GM23338 (cell line): ENCODE data around the gene OR51D1. TPM values are rescaled to one million over a fixed set of nuclear protein-coding genes. Genes with fewer than 3 reads are reported as not detected.

Experiments used
- ATAC-seq: fragments of 200-7000 bp; cut with Tn5 transposase; 3 replicates; pipeline ENCODE4 v1.9.1; 2020
- DNase-seq: peaks from one replicate; pipeline ENCODE4 v3.0.0-alpha.2; 2015; ENCODE audit warnings: low spot score
- H2AFZ ChIP-seq: fragments of 200-600 bp; sonication (generic); 2 replicates; pipeline ENCODE4 v1.8.0; 2016; ENCODE audit warnings: antibody characterized with exemption, mild to moderate bottlenecking, moderate library complexity
- H3F3A ChIP-seq: fragments of 200-600 bp; sonication (generic); replicated peaks from 2 replicates; pipeline ENCODE4 v1.8.0; 2017; ENCODE audit warnings: antibody characterized with exemption, mixed run types, low read depth
- H3K27ac ChIP-seq: fragments of 200-600 bp; sonication (generic); 2 replicates; pipeline ENCODE4 v1.6.1; 2016; ENCODE audit warnings: low read depth
- H3K27me3 ChIP-seq: fragments of 200-600 bp; sonication (generic); 2 replicates; pipeline ENCODE4 v1.8.0; 2016; ENCODE audit warnings: mild to moderate bottlenecking, mixed run types, moderate library complexity; ENCODE audit not compliant: insufficient read depth
- H3K36me3 ChIP-seq: fragments of 200-600 bp; sonication (generic); 2 replicates; pipeline ENCODE4 v1.8.0; 2016; ENCODE audit warnings: mild to moderate bottlenecking; ENCODE audit not compliant: insufficient read depth
- H3K4me1 ChIP-seq: fragments of 200-600 bp; sonication (generic); 2 replicates; pipeline ENCODE4 v1.8.0; 2016; ENCODE audit warnings: mild to moderate bottlenecking, moderate library complexity; ENCODE audit not compliant: insufficient read depth
- H3K4me2 ChIP-seq: fragments of 200-600 bp; sonication (generic); 2 replicates; pipeline ENCODE4 v1.7.1; 2017; ENCODE audit warnings: mixed run types
- H3K4me3 ChIP-seq: fragments of 200-600 bp; sonication (generic); 2 replicates; pipeline ENCODE4 v1.6.1; 2016; ENCODE audit warnings: mixed run types
- H3K79me2 ChIP-seq: fragments of 200-600 bp; sonication (generic); replicated peaks from 2 replicates; pipeline ENCODE4 v1.8.0; 2017; ENCODE audit warnings: mild to moderate bottlenecking; ENCODE audit not compliant: insufficient read depth
- H3K9me2 ChIP-seq: fragments of 200-600 bp; sonication (generic); 2 replicates; pipeline ENCODE4 v1.8.0; 2017; ENCODE audit not compliant: insufficient read depth
- H4K20me1 ChIP-seq: fragments of 200-600 bp; sonication (generic); replicated peaks from 2 replicates; pipeline ENCODE4 v1.8.0; 2017; ENCODE audit warnings: mild to moderate bottlenecking; ENCODE audit not compliant: insufficient read depth
- H3K27ac Mint-ChIP-seq: 2 replicates; pipeline ENCODE4 v1.8.0; 2020; ENCODE audit warnings: inconsistent platforms, mild to moderate bottlenecking, moderate library complexity, mixed read lengths
- H3K27me3 Mint-ChIP-seq: 3 replicates; pipeline ENCODE4 v1.8.0; 2022; ENCODE audit warnings: low read depth, mild to moderate bottlenecking, moderate library complexity, mixed read lengths, inconsistent platforms; ENCODE audit not compliant: insufficient read depth, poor library complexity
- H3K36me3 Mint-ChIP-seq: 3 replicates; pipeline ENCODE4 v1.8.0; 2021; ENCODE audit warnings: low read depth, mild to moderate bottlenecking, inconsistent platforms, moderate library complexity, mixed read lengths
- H3K4me1 Mint-ChIP-seq: 3 replicates; pipeline ENCODE4 v1.8.0; 2020; ENCODE audit warnings: mild to moderate bottlenecking, inconsistent platforms, mixed read lengths
- H3K4me3 Mint-ChIP-seq: 3 replicates; pipeline ENCODE4 v1.8.0; 2021; ENCODE audit warnings: moderate library complexity, mild to moderate bottlenecking, inconsistent platforms, mixed read lengths
- H3K9me3 Mint-ChIP-seq: 3 replicates; pipeline ENCODE4 v1.8.0; 2020; ENCODE audit warnings: moderate library complexity, mild to moderate bottlenecking, inconsistent platforms, mixed read lengths
- CREB1 ChIP-seq: fragments of 250-450 bp; sonication (Bioruptor Pico); IDR thresholded peaks from 2 replicates; pipeline ENCODE4 v1.5.0; 2020; ENCODE audit warnings: low read depth, mild to moderate bottlenecking, moderate library complexity
- ETS1 ChIP-seq: IDR thresholded peaks from 2 replicates; pipeline ENCODE4 v1.6.1; 2016; ENCODE audit warnings: antibody characterized with exemption
- EZH2phosphoT487 ChIP-seq: fragments of 200-600 bp; sonication (generic); IDR thresholded peaks from one replicate; pipeline ENCODE4 v1.8.1; 2018; ENCODE audit warnings: antibody characterized with exemption; ENCODE audit not compliant: unreplicated experiment
- JUNB ChIP-seq: IDR thresholded peaks from one replicate; pipeline ENCODE4 v1.6.1; 2016; ENCODE audit warnings: antibody characterized with exemption; ENCODE audit not compliant: unreplicated experiment
- NANOG ChIP-seq: IDR thresholded peaks from 2 replicates; pipeline ENCODE4 v1.6.1; 2016; ENCODE audit warnings: antibody characterized with exemption, borderline replicate concordance
- POLR2AphosphoS5 ChIP-seq: IDR thresholded peaks from 2 replicates; pipeline ENCODE4 v1.6.1; 2016; ENCODE audit warnings: antibody characterized with exemption, low read depth
- REST ChIP-seq: IDR thresholded peaks from one replicate; pipeline ENCODE4 v1.6.1; 2018; ENCODE audit warnings: antibody characterized with exemption; ENCODE audit not compliant: unreplicated experiment
- STAT1 ChIP-seq: IDR thresholded peaks from one replicate; pipeline ENCODE4 v1.6.1; 2016; ENCODE audit warnings: antibody characterized with exemption; ENCODE audit not compliant: unreplicated experiment
- ZNF114 ChIP-seq: fragments of 250-450 bp; sonication (Bioruptor Pico); IDR thresholded peaks from 2 replicates; pipeline ENCODE4 v1.5.0; 2020; ENCODE audit warnings: mild to moderate bottlenecking, moderate library complexity
- ZNF331 ChIP-seq: fragments of 250-450 bp; sonication (Bioruptor Pico); IDR thresholded peaks from 2 replicates; pipeline ENCODE4 v1.5.0; 2020; ENCODE audit warnings: low read depth, mild to moderate bottlenecking, moderate library complexity
- polyA plus RNA-seq: library from polyadenylated mRNA; unstranded; fragments of >200 nt; fragmentation: Nextera tagmentation; extraction: Ambion mirVana; gene quantifications from 2 replicates; pipeline ENCODE4 v1.2.1, GENCODE V29; 2016
- total RNA-seq: library from RNA; depleted of rRNA; stranded (reverse); fragments of >200 nt; shearing (Covaris generic); gene quantifications from 2 replicates; pipeline ENCODE4 v1.2.3, GENCODE V29; 2014
- TF ChIP-seq, protein P1 (sequence below), 2 experiments: fragments of 200-600 bp in 1 of 2; sonication (generic) in 1 of 2; conservative IDR thresholded peaks; 2 replicates each; pipeline versions ENCODE4 v1.5.1 to v1.6.1; 2016 to 2017; ENCODE audit warnings: antibody characterized with exemption in 2 of 2, low read depth in 2 of 2, mild to moderate bottlenecking in 2 of 2, moderate library complexity in 1 of 2
- TF ChIP-seq, protein P2 (sequence below): fragments of 250-450 bp; sonication (Bioruptor Pico); IDR thresholded peaks from 2 replicates; pipeline ENCODE4 v1.5.0; 2020; ENCODE audit warnings: mild to moderate bottlenecking, moderate library complexity

Gene OR51D1
- total and polyA plus RNA-seq, 2 experiments from 2014 or later = not detected

GRCh38 chr11:4664786-4665185, 27.5 kb downstream of the OR51D1 start:
- no peak for DNase-seq
- Mint-ChIP-seq H3K27ac (no peak overlapping the region), H3K9me3 (no peaks in the 10 kb centered on the region; the same call in 2 of the 3 replicates), H3K4me1 (peaks cover 4% of the 10 kb centered on the region; the same call in 1 of the 3 replicates), H3K27me3 (peaks cover 6% of the 10 kb centered on the region), H3K4me3 (no peak overlapping the region), H3K36me3 (no peaks in the 10 kb centered on the region; the same call in 2 of the 3 replicates)
- Histone ChIP-seq H4K20me1 (no peaks in the 10 kb centered on the region), H3K79me2 (no peaks in the 10 kb centered on the region), H3K27ac (no peak overlapping the region), H3K36me3 (no peaks in the 10 kb centered on the region), H2AFZ (no peak overlapping the region), H3F3A (no peaks in the 10 kb centered on the region), H3K4me2 (no peak overlapping the region), H3K9me2 (peaks cover 9% of the 10 kb centered on the region; the same call in 1 of the 2 replicates), H3K4me1 (no peaks in the 10 kb centered on the region), H3K27me3 (no peaks in the 10 kb centered on the region), H3K4me3 (no peak overlapping the region)
- ATAC-seq = no peak
- TF ChIP-seq, protein P1, sequence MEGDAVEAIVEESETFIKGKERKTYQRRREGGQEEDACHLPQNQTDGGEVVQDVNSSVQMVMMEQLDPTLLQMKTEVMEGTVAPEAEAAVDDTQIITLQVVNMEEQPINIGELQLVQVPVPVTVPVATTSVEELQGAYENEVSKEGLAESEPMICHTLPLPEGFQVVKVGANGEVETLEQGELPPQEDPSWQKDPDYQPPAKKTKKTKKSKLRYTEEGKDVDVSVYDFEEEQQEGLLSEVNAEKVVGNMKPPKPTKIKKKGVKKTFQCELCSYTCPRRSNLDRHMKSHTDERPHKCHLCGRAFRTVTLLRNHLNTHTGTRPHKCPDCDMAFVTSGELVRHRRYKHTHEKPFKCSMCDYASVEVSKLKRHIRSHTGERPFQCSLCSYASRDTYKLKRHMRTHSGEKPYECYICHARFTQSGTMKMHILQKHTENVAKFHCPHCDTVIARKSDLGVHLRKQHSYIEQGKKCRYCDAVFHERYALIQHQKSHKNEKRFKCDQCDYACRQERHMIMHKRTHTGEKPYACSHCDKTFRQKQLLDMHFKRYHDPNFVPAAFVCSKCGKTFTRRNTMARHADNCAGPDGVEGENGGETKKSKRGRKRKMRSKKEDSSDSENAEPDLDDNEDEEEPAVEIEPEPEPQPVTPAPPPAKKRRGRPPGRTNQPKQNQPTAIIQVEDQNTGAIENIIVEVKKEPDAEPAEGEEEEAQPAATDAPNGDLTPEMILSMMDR (conservative IDR thresholded peaks at IDR 0.05; ENCODE audit: low read depth in 2 of 2) = no peak
- TF ChIP-seq, protein P2, sequence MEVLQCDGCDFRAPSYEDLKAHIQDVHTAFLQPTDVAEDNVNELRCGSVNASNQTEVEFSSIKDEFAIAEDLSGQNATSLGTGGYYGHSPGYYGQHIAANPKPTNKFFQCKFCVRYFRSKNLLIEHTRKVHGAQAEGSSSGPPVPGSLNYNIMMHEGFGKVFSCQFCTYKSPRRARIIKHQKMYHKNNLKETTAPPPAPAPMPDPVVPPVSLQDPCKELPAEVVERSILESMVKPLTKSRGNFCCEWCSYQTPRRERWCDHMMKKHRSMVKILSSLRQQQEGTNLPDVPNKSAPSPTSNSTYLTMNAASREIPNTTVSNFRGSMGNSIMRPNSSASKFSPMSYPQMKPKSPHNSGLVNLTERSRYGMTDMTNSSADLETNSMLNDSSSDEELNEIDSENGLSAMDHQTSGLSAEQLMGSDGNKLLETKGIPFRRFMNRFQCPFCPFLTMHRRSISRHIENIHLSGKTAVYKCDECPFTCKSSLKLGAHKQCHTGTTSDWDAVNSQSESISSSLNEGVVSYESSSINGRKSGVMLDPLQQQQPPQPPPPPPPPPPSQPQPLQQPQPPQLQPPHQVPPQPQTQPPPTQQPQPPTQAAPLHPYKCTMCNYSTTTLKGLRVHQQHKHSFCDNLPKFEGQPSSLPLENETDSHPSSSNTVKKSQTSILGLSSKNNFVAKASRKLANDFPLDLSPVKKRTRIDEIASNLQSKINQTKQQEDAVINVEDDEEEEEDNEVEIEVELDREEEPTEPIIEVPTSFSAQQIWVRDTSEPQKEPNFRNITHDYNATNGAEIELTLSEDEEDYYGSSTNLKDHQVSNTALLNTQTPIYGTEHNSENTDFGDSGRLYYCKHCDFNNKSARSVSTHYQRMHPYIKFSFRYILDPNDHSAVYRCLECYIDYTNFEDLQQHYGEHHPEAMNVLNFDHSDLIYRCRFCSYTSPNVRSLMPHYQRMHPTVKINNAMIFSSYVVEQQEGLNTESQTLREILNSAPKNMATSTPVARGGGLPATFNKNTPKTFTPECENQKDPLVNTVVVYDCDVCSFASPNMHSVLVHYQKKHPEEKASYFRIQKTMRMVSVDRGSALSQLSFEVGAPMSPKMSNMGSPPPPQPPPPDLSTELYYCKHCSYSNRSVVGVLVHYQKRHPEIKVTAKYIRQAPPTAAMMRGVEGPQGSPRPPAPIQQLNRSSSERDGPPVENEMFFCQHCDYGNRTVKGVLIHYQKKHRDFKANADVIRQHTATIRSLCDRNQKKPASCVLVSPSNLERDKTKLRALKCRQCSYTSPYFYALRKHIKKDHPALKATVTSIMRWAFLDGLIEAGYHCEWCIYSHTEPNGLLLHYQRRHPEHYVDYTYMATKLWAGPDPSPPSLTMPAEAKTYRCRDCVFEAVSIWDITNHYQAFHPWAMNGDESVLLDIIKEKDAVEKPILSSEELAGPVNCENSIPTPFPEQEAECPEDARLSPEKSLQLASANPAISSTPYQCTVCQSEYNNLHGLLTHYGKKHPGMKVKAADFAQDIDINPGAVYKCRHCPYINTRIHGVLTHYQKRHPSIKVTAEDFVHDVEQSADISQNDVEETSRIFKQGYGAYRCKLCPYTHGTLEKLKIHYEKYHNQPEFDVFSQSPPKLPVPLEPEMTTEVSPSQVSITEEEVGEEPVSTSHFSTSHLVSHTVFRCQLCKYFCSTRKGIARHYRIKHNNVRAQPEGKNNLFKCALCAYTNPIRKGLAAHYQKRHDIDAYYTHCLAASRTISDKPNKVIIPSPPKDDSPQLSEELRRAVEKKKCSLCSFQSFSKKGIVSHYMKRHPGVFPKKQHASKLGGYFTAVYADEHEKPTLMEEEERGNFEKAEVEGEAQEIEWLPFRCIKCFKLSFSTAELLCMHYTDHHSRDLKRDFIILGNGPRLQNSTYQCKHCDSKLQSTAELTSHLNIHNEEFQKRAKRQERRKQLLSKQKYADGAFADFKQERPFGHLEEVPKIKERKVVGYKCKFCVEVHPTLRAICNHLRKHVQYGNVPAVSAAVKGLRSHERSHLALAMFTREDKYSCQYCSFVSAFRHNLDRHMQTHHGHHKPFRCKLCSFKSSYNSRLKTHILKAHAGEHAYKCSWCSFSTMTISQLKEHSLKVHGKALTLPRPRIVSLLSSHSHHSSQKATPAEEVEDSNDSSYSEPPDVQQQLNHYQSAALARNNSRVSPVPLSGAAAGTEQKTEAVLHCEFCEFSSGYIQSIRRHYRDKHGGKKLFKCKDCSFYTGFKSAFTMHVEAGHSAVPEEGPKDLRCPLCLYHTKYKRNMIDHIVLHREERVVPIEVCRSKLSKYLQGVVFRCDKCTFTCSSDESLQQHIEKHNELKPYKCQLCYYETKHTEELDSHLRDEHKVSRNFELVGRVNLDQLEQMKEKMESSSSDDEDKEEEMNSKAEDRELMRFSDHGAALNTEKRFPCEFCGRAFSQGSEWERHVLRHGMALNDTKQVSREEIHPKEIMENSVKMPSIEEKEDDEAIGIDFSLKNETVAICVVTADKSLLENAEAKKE (CRISPR knock-in tag) = no peak
- TF ChIP-seq STAT1 (no peak), NANOG (no peak), CREB1 (CRISPR knock-in tag) (no peak), ZNF114 (CRISPR knock-in tag) (no peak), EZH2phosphoT487 (no peak), REST (no peak), JUNB (no peak), POLR2AphosphoS5 (no peak), ETS1 (no peak), ZNF331 (no peak)
